A549 (cell line): Measurements from ENCODE around the gene WDR33. TPM values are rescaled to one million over a fixed set of nuclear protein-coding genes. Genes with fewer than 3 reads are reported as not detected.

Experiments used
- ATAC-seq, 2 experiments: fragments of 200-7000 bp in 1 of 2; fragments of >200 bp in 1 of 2; cut with Nextera tagmentation in 1 of 2; cut with Tn5 transposase in 1 of 2; 3 replicates each; pipeline versions ENCODE4 v1.8.0 to v1.9.1; 2018 to 2020; ENCODE audit warnings: mild to moderate bottlenecking in 1 of 2, moderate library complexity in 1 of 2
- CTCF ChIA-PET: fragments of 300-600 bp; sonication (Branson Sonifier 250); formaldehyde crosslinking; extraction: SDS; loops from one replicate; lab custom pipeline; 2021; ENCODE audit warnings: antibody characterized with exemption, inconsistent platforms; lab: Yijun Ruan, JAX
- POLR2A ChIA-PET: fragments of 350-600 bp; formaldehyde crosslinking; extraction: SDS; loops from one replicate; lab custom pipeline; 2021; ENCODE audit warnings: antibody characterized with exemption, inconsistent platforms; lab: Yijun Ruan, JAX
- DNase-seq, 2 experiments: peaks; one replicate each; pipeline versions ENCODE4 v3.0.0 to v3.0.0-alpha.2; 2011 to 2016; ENCODE audit warnings: low read depth in 1 of 2, low spot score in 1 of 2
- FAIRE-seq: peaks from 2 replicates; lab custom pipeline; 2011; peaks lifted over from hg19 to GRCh38; lab: Jason Lieb, UNC
- H3K27ac ChIP-seq, 2 experiments: fragments of >200 bp; sonication (Bioruptor Twin); formaldehyde crosslinking; 3 replicates each; pipeline ENCODE4 v1.5.1; 2016 to 2017
- H3K4me1 ChIP-seq: fragments of >200 bp; sonication (Bioruptor Twin); formaldehyde crosslinking; 3 replicates; pipeline ENCODE4 v1.6.1; 2016
- H3K4me2 ChIP-seq: fragments of >200 bp; sonication (Bioruptor Twin); formaldehyde crosslinking; 3 replicates; pipeline ENCODE4 v1.6.1; 2016
- H3K4me3 ChIP-seq: fragments of >200 bp; sonication (Bioruptor Twin); formaldehyde crosslinking; 3 replicates; pipeline ENCODE4 v1.5.1; 2016
- H3K9me3 ChIP-seq: fragments of >200 bp; sonication (Bioruptor Twin); formaldehyde crosslinking; 3 replicates; pipeline ENCODE4 v1.6.1; 2016
- CBX2 ChIP-seq: fragments of 200-600 bp; sonication (generic); IDR thresholded peaks from 2 replicates; pipeline ENCODE4 v1.6.1; 2016; ENCODE audit warnings: low read depth, mild to moderate bottlenecking, borderline replicate concordance
- CEBPB ChIP-seq, 2 experiments: fragments of >200 bp in 1 of 2; sonication (Bioruptor Twin) in 1 of 2; formaldehyde crosslinking in 1 of 2; IDR thresholded peaks; 2 replicates each; pipeline ENCODE4 v1.6.1; 2012 to 2016
- CHD2 ChIP-seq: fragments of 150-350 bp; IDR thresholded peaks from 2 replicates; pipeline ENCODE4 v1.6.1; 2014; ENCODE audit warnings: low read length; ENCODE audit not compliant: partially characterized antibody
- CHD4 ChIP-seq: fragments of 200-600 bp; sonication (generic); IDR thresholded peaks from 2 replicates; pipeline ENCODE4 v1.6.1; 2016; ENCODE audit warnings: antibody characterized with exemption, mild to moderate bottlenecking, borderline replicate concordance
- EP300 ChIP-seq, 2 experiments: fragments of >200 bp; sonication (Bioruptor Twin); formaldehyde crosslinking; IDR thresholded peaks; 2 replicates in 1 of 2; 3 replicates in 1 of 2; pipeline ENCODE4 v1.6.1; 2016 to 2017
- FOSB ChIP-seq: fragments of 250-450 bp; sonication (Bioruptor Pico); IDR thresholded peaks from 2 replicates; pipeline ENCODE4 v1.5.0; 2020; ENCODE audit warnings: mild to moderate bottlenecking, moderate library complexity
- GATA3 ChIP-seq: IDR thresholded peaks from 2 replicates; pipeline ENCODE4 v1.6.1; 2012; ENCODE audit warnings: borderline replicate concordance
- HDAC2 ChIP-seq: fragments of 200-600 bp; sonication (generic); IDR thresholded peaks from 2 replicates; pipeline ENCODE4 v1.6.1; 2016
- HOXB5 ChIP-seq: fragments of 250-450 bp; sonication (Bioruptor Pico); IDR thresholded peaks from 2 replicates; pipeline ENCODE4 v1.5.0; 2020; ENCODE audit warnings: mild to moderate bottlenecking, moderate library complexity
- MAFK ChIP-seq: fragments of 450-650 bp; IDR thresholded peaks from 2 replicates; pipeline ENCODE4 v1.6.1; 2014; ENCODE audit not compliant: partially characterized antibody
- MAZ ChIP-seq: fragments of 150-350 bp; IDR thresholded peaks from 2 replicates; pipeline ENCODE4 v1.6.1; 2014; ENCODE audit warnings: antibody characterized with exemption, low read depth, low read length, borderline replicate concordance
- NR3C1 ChIP-seq: fragments of >200 bp; sonication (Bioruptor Twin); formaldehyde crosslinking; IDR thresholded peaks from 3 replicates; pipeline ENCODE4 v1.6.1; 2017
- POLR2A ChIP-seq: IDR thresholded peaks from 2 replicates; pipeline ENCODE4 v1.6.1; 2012; ENCODE audit warnings: mild to moderate bottlenecking, low read length
- SMC3 ChIP-seq: fragments of >200 bp; sonication (Bioruptor Twin); formaldehyde crosslinking; IDR thresholded peaks from 3 replicates; pipeline ENCODE4 v1.6.1; 2018; ENCODE audit warnings: inconsistent platforms
- SREBF2 ChIP-seq: fragments of 450-650 bp; IDR thresholded peaks from 2 replicates; pipeline ENCODE4 v1.6.1; 2014; ENCODE audit warnings: mild to moderate bottlenecking, moderate library complexity
- TFCP2L1 ChIP-seq: fragments of 250-450 bp; sonication (Bioruptor Pico); IDR thresholded peaks from 2 replicates; pipeline ENCODE4 v1.5.0; 2021; ENCODE audit warnings: mild to moderate bottlenecking
- ZFP36 ChIP-seq: fragments of 450-650 bp; IDR thresholded peaks from 2 replicates; pipeline ENCODE4 v1.6.1; 2014; ENCODE audit warnings: borderline replicate concordance; ENCODE audit not compliant: partially characterized antibody
- ZNF302 ChIP-seq: fragments of 250-450 bp; sonication (Bioruptor Pico); IDR thresholded peaks from 2 replicates; pipeline ENCODE4 v1.9.0; 2021; ENCODE audit warnings: inconsistent platforms, mild to moderate bottlenecking, moderate library complexity
- WGBS: methylation state at CpG from one replicate; pipeline ENCODE4 v1.1.6; 2017; ENCODE audit errors: missing lambda C conversion rate; 5-methylcytosine and 5-hydroxymethylcytosine counted together
- polyA plus RNA-seq, 4 experiments: library from polyadenylated mRNA; depleted of rRNA in 3 of 4; stranded (reverse); fragments of >200 nt; fragmentation: RNase III in 1 of 4; extraction: RNeasy Plus Mini Kit Qiagen cat#74134 plus additional on column Dnase treatment in 1 of 4; gene quantifications; 2 replicates in 3 of 4; 3 replicates in 1 of 4; pipeline ENCODE4 v1.2.3, GENCODE V29; 2011 to 2017
- TF ChIP-seq, protein P1 (sequence below): fragments of >200 bp; sonication (Bioruptor Twin); formaldehyde crosslinking; IDR thresholded peaks from 2 replicates; pipeline ENCODE4 v1.6.1; 2016
- TF ChIP-seq, protein P2 (sequence below): fragments of 250-450 bp; sonication (Bioruptor Pico); IDR thresholded peaks from 2 replicates; pipeline ENCODE4 v1.5.0; 2020; ENCODE audit warnings: low read depth, mild to moderate bottlenecking, moderate library complexity
- TF ChIP-seq, protein P3 (sequence below): fragments of 250-450 bp; sonication (Bioruptor Pico); IDR thresholded peaks from 2 replicates; pipeline ENCODE4 v1.5.0; 2021; ENCODE audit warnings: mild to moderate bottlenecking, moderate library complexity, borderline replicate concordance
- TF ChIP-seq, protein P4 (sequence below): IDR thresholded peaks from 2 replicates; pipeline ENCODE4 v1.6.1; 2012; ENCODE audit warnings: low read depth, borderline replicate concordance

WDR33 gene
- polyA plus RNA-seq, 2 of the 4 experiments (the other 2 are of a cell fraction), result 21.3 to 67.1 TPM

DNA sequence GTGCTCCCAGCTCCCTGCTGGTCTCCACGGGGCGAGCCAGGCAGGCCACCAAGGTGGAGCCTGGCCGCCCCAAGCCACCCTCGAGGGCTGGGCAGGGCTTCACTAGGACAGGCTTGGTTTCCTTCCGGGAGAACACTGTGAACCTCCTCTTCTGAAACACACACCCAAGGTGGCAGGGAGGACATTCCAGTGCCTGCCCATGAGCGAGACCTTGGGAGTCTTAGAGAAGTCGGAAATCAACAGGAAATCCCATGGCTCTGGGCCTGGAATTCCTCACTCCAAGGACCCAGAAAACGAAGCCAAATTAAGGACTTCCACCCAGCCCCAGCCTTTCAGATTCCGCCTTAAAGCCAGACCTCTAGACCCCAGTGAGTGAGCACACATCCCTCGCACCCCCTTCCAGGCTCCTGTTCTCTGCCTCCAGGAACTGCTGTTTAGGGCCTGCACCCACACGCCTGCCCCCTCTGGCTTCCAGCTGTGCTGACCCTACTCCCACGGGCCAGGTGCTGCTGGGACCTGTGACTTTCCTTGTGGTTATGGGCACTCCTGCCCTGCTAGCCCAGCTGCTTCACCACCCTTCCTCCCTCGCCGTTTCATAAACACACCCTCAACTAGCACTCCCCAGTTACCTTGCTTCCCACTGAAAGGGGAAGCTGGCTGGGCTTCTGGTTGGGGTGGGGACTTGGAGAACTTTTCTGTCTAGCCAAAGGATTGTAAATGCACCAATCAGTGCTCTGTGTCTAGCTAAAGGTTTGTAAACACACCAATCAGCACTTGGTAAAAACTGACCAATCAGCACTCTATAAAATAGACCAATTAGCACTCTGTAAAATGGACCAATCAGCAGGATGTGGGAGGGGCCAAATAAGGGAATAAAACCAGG is 151.3 kb downstream of the WDR33 start:
- POLR2A ChIA-PET, result no interaction called here
- WGBS, result 78% methylated on average over 11 of the region's 14 CpGs
- ATAC-seq (no peak), DNase-seq (no peak), FAIRE-seq (no peak)
- Histone ChIP-seq H3K4me3 (no peak overlapping the region), H3K4me1 (no peaks in the 10 kb centered on the region), H3K4me2 (no peak overlapping the region), H3K9me3 (no peaks in the 10 kb centered on the region), H3K27ac (no peak overlapping the region)
- CTCF ChIA-PET, result interaction anchor here (0.9 to 1.4 kb wide), 3 partner anchors 9 to 36 kb away, joined by 3 to 6 read pairs (median 4); no protein-coding TSS in a partner anchor
- peak; percentile 63 for TF ChIP-seq MAFK
- TF ChIP-seq HOXB5 (CRISPR knock-in tag), result no peak
- TF ChIP-seq EP300 (IDR thresholded peaks at IDR 0.05), result no peak

DNA sequence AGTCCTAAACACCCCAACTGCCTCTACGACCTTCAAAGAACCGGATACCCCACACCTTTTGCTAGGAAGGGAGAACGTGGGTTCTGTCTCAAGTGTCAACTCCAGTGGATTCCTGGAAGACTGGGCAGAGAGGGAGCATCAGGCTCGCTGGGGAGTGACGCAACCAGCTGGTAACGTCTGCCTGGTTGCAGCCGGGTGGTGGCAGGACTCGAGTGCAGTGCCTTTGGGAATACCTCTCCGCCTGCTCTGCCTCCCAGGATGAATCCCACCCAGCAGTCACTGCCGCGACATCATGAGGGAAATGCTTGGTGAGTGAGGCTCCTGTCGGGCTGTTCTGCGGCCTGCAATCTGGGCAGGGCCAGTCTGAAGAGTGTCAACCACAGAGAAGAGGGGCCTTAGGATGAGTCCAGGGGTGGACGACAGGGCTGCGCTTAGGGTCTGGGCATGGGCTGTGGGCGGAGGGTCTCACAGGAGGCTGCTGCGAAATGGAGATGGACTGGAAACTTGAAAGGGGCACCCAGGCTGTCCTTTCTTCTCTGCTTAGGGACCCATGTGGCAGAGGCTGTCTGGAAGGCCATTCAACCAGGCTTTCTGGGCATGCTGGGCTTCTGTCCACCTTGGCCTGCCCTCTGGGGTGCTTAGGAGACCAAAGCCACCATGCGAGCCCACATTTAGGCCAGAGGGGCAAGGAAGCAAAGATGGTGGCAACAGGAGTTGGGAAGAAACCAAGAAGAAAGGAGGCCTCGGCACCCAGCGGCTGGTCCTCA is 152.1 kb downstream of the WDR33 start:
- no peak for DNase-seq
- no peak overlapping the region for H3K4me2 ChIP-seq
- no peak for ATAC-seq
- no peak overlapping the region for H3K27ac ChIP-seq
- FAIRE-seq, result no peak
- WGBS, result 85% methylated on average over 19 of the region's 20 CpGs
- H3K4me3 ChIP-seq, result no peak overlapping the region
- H3K9me3 ChIP-seq, result no peaks in the 10 kb centered on the region
- CTCF ChIA-PET, result interaction anchor here (0.9 to 1.3 kb wide), 2 partner anchors 27 to 37 kb away, joined by 3 to 4 read pairs; no protein-coding TSS in a partner anchor
- TF ChIP-seq TFCP2L1 (CRISPR knock-in tag) (no peak), SREBF2 (no peak)
- POLR2A ChIA-PET, result no interaction called here
- no peaks in the 10 kb centered on the region for H3K4me1 ChIP-seq

DNA sequence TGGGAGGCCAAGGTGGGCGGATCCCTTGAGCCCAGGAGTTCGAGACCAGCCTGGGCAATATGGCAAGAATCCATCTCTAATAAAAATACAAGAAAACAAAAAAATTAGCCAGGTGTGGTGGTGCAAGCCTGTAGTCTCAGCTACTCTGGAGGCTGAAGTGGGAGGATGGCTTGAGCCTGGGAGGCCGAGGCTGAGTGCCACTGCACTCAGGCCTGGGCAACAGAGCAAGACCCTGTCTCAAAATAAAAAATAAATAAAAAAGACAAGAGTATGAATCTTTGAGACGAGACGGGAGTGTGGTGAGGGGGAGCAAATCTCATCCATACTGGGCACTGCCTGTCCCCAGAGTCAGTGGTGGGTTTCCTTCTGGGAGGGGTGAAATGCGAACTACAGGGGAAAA is 152.8 kb downstream of the WDR33 start:
- Histone ChIP-seq H3K4me1 (no peaks in the 10 kb centered on the region), H3K4me3 (no peak overlapping the region), H3K27ac (no peak overlapping the region), H3K4me2 (no peak overlapping the region), H3K9me3 (no peaks in the 10 kb centered on the region)
- ChIA-PET CTCF (interaction anchor here (1.0 kb wide), 1 partner anchor 66 kb away, joined by 3 read pairs; no protein-coding TSS in a partner anchor), POLR2A (no interaction called here)
- FAIRE-seq (no peak), DNase-seq (no peak), ATAC-seq (no peak)
- TF ChIP-seq ZFP36 (no peak), FOSB (CRISPR knock-in tag) (no peak), SMC3 (no peak), MAZ (no peak), MAFK (no peak), TFCP2L1 (CRISPR knock-in tag) (no peak), NR3C1 (no peak), CHD2 (no peak), HDAC2 (no peak), GATA3 (no peak), CHD4 (no peak), POLR2A (no peak), CEBPB (IDR thresholded peaks at IDR 0.05) (no peak), ZNF302 (no peak), CBX2 (no peak)
- TF ChIP-seq, protein P1, sequence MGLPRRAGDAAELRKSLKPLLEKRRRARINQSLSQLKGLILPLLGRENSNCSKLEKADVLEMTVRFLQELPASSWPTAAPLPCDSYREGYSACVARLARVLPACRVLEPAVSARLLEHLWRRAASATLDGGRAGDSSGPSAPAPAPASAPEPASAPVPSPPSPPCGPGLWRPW, result no peak
- TF ChIP-seq, protein P2, sequence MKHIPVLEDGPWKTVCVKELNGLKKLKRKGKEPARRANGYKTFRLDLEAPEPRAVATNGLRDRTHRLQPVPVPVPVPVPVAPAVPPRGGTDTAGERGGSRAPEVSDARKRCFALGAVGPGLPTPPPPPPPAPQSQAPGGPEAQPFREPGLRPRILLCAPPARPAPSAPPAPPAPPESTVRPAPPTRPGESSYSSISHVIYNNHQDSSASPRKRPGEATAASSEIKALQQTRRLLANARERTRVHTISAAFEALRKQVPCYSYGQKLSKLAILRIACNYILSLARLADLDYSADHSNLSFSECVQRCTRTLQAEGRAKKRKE (CRISPR knock-in tag), result no peak
- TF ChIP-seq, protein P3, sequence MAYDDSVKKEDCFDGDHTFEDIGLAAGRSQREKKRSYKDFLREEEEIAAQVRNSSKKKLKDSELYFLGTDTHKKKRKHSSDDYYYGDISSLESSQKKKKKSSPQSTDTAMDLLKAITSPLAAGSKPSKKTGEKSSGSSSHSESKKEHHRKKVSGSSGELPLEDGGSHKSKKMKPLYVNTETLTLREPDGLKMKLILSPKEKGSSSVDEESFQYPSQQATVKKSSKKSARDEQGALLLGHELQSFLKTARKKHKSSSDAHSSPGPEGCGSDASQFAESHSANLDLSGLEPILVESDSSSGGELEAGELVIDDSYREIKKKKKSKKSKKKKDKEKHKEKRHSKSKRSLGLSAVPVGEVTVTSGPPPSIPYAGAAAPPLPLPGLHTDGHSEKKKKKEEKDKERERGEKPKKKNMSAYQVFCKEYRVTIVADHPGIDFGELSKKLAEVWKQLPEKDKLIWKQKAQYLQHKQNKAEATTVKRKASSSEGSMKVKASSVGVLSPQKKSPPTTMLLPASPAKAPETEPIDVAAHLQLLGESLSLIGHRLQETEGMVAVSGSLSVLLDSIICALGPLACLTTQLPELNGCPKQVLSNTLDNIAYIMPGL (CRISPR knock-in tag), result no peak
- TF ChIP-seq, protein P4, sequence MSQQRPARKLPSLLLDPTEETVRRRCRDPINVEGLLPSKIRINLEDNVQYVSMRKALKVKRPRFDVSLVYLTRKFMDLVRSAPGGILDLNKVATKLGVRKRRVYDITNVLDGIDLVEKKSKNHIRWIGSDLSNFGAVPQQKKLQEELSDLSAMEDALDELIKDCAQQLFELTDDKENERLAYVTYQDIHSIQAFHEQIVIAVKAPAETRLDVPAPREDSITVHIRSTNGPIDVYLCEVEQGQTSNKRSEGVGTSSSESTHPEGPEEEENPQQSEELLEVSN, result no peak
- 74% methylated on average over 6 of the region's 6 CpGs for WGBS
